Glutamatergic neuron (in vitro differentiated cells): Measurements from ENCODE around the gene DIRAS3. TPM values are rescaled to one million over a fixed set of nuclear protein-coding genes. Genes with fewer than 3 reads are reported as not detected.
A peak's percentile ranks its signal among the peaks of the same experiment; 100 is the strongest.

Experiments used
- DNase-seq: peaks from one replicate; pipeline ENCODE4 v3.0.0; 2022
- H3K27ac Mint-ChIP-seq: one replicate; pipeline ENCODE4 v1.8.0; 2020; ENCODE audit warnings: mild to moderate bottlenecking, mixed read lengths, inconsistent platforms; ENCODE audit not compliant: unreplicated experiment
- H3K27me3 Mint-ChIP-seq: one replicate; pipeline ENCODE4 v1.8.0; 2020; ENCODE audit warnings: mild to moderate bottlenecking, moderate library complexity, mixed read lengths, inconsistent platforms; ENCODE audit not compliant: unreplicated experiment
- H3K36me3 Mint-ChIP-seq: one replicate; pipeline ENCODE4 v1.8.0; 2020; ENCODE audit warnings: mild to moderate bottlenecking, mixed read lengths, inconsistent platforms; ENCODE audit not compliant: unreplicated experiment
- H3K4me1 Mint-ChIP-seq: one replicate; pipeline ENCODE4 v1.8.0; 2020; ENCODE audit warnings: mild to moderate bottlenecking, low read depth, mixed read lengths, inconsistent platforms; ENCODE audit not compliant: unreplicated experiment
- H3K4me3 Mint-ChIP-seq: one replicate; pipeline ENCODE4 v1.8.0; 2020; ENCODE audit warnings: mild to moderate bottlenecking, mixed read lengths, inconsistent platforms; ENCODE audit not compliant: unreplicated experiment
- H3K9me3 Mint-ChIP-seq: one replicate; pipeline ENCODE4 v1.8.0; 2020; ENCODE audit warnings: mild to moderate bottlenecking, moderate library complexity, mixed read lengths, inconsistent platforms; ENCODE audit not compliant: unreplicated experiment
- total RNA-seq: library from RNA; stranded (reverse); fragmentation: NEBNext Ultra II Directional; extraction: Animal tissue kit (Norgen Biotek cat#: 25700); gene quantifications from one replicate; pipeline ENCODE4 v1.2.1, GENCODE V29; 2021; ENCODE audit not compliant: unreplicated experiment
- TF ChIP-seq, protein P1 (sequence below): fragments of 200-600 bp; sonication (generic); IDR thresholded peaks from one replicate; pipeline ENCODE4 v1.5.0; 2021; ENCODE audit not compliant: partially characterized antibody, unreplicated experiment

The DIRAS3 gene
- total RNA-seq, 1 donor from 2014 or later = not detected

GRCh38 chr1:68057564-68057963 is 7.1 kb upstream of the DIRAS3 start:
- no peak overlapping the region for H3K27ac Mint-ChIP-seq
- no peaks in the 10 kb centered on the region for H3K4me1 Mint-ChIP-seq
- no peak for DNase-seq

GRCh38 chr1:68057050-68057449 is 6.6 kb upstream of the DIRAS3 start:
- no peak overlapping the region for H3K4me3 Mint-ChIP-seq
- no peak for DNase-seq
- no peaks in the 10 kb centered on the region for H3K27me3 Mint-ChIP-seq
- TF ChIP-seq, protein P1, sequence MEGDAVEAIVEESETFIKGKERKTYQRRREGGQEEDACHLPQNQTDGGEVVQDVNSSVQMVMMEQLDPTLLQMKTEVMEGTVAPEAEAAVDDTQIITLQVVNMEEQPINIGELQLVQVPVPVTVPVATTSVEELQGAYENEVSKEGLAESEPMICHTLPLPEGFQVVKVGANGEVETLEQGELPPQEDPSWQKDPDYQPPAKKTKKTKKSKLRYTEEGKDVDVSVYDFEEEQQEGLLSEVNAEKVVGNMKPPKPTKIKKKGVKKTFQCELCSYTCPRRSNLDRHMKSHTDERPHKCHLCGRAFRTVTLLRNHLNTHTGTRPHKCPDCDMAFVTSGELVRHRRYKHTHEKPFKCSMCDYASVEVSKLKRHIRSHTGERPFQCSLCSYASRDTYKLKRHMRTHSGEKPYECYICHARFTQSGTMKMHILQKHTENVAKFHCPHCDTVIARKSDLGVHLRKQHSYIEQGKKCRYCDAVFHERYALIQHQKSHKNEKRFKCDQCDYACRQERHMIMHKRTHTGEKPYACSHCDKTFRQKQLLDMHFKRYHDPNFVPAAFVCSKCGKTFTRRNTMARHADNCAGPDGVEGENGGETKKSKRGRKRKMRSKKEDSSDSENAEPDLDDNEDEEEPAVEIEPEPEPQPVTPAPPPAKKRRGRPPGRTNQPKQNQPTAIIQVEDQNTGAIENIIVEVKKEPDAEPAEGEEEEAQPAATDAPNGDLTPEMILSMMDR = no peak
- H3K9me3 Mint-ChIP-seq = peaks cover 2% of the 10 kb centered on the region
- H3K4me1 Mint-ChIP-seq = no peaks in the 10 kb centered on the region
- no peak overlapping the region for H3K27ac Mint-ChIP-seq
- H3K36me3 Mint-ChIP-seq = peaks cover 5% of the 10 kb centered on the region

More at GRCh38 chr1:68057564-68057963, 7.1 kb upstream of the DIRAS3 start:
- no peaks in the 10 kb centered on the region for H3K27me3 Mint-ChIP-seq
- H3K9me3 Mint-ChIP-seq = peaks cover under 1% of the 10 kb centered on the region
- no peak overlapping the region for H3K4me3 Mint-ChIP-seq
- TF ChIP-seq, protein P1 = no peak
- H3K36me3 Mint-ChIP-seq = peaks cover 5% of the 10 kb centered on the region

DNA sequence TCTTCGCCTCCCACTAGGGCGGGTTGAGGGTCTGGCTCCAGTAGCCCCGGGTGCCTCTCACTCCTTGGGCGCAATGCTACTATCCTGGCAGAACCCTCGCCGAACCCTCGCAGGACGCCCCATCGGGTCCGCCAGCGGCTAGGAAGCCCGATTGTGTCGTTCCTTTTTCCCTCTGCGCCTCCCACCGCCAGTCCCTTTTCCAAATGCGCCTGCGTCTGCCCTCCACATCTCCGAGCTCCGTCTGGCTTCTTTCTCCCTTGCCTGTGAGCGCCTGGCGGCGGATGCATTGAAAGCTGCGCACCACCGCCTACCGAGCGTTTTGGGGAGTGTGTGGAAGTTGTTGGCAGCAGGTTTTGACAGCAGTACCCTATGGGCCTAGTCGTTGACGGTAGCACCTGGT is 1.0 kb upstream of the DIRAS3 start:
- H3K27ac Mint-ChIP-seq = no peak overlapping the region

DNA sequence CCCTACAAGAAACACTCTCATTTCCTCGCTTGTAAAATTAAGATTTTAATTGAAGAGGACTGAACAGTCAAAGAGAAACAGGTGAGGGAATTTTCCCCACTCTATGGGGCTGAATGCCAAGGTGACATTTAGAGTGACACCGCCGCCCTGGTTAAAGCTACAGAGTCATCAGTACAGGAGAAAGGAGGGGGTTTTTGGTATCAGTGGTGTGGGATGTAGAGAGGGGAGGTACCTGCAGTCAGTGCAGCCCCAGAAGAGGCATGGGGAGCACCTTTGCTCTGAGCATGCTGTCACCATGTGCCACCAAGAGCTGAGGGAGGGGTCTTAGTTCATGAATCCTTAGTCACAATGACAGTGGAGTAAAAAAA is 2.8 kb downstream of the DIRAS3 start:
- DNase-seq = no peak

More for the DNA sequence above, 1.0 kb upstream of the DIRAS3 start:
- H3K9me3 Mint-ChIP-seq = peaks cover 2% of the 10 kb centered on the region
- H3K27me3 Mint-ChIP-seq = peaks cover 2% of the 10 kb centered on the region
- TF ChIP-seq, protein P1 = no peak
- DNase-seq = peak; percentile 69
- H3K4me1 Mint-ChIP-seq = no peaks in the 10 kb centered on the region
- no peaks in the 10 kb centered on the region for H3K36me3 Mint-ChIP-seq
- peak overlapping the region; percentile 73 for H3K4me3 Mint-ChIP-seq

DNA sequence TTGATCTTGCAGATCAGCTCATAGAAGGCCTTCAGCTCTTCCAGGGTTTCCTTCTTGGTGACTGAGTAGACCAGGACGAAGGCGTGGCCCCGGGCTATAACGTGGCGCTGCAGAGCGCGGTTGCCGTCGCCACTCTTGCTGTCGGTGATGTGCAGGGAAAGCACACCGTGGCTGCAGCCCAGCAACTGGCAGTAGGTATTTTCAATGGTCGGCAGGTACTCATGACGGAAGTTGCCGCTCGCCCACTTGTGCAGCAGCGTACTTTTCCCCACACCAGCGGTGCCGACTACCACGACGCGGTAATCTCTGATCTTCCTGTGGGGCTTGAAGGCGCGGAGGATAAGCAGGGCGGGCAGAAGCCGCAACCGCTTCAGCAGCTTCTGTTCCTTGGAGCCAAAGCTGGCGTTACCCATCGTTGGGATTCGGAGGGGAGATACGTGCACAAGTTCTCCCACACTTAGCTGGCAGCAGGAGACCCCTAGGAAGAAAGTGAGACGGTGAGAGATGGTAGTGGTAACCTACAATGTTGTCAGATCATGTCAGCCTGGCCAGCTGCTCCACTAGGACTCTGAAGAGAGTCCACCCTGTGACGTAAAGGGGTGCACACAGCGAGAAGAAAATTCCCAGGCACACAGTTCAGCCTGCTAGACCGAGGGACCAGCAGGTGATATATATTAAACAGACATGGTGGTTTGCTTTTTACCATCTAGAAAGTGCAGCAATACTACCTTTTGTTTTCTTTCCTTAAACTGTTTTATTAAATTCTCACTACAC is 3.4 kb downstream of the DIRAS3 start:
- Mint-ChIP-seq H3K9me3 (no peaks in the 10 kb centered on the region), H3K4me1 (no peaks in the 10 kb centered on the region), H3K27me3 (peaks cover 2% of the 10 kb centered on the region), H3K36me3 (no peaks in the 10 kb centered on the region), H3K4me3 (no peak overlapping the region), H3K27ac (no peak overlapping the region)
- TF ChIP-seq, protein P1 = no peak
- no peak for DNase-seq

More for the DNA sequence above, 2.8 kb downstream of the DIRAS3 start:
- Mint-ChIP-seq H3K9me3 (peaks cover 2% of the 10 kb centered on the region), H3K27ac (no peak overlapping the region), H3K36me3 (no peaks in the 10 kb centered on the region), H3K4me1 (no peaks in the 10 kb centered on the region), H3K27me3 (peaks cover 2% of the 10 kb centered on the region), H3K4me3 (no peak overlapping the region)
- TF ChIP-seq, protein P1 = no peak
